NCI-H1092 treated with DMSO at 0.1 percent for 48 hours (cell line): Measurements from ENCODE around the gene TTC34.
"Not testable (repeated sequence)": the region's sequence is repeated elsewhere in the genome, so short reads cannot be mapped to it uniquely, and the experiment has no call there.

ENCODE experiments used
- DNase-seq: peaks from one replicate; lab custom pipeline; 2025; lab: John Stamatoyannopoulos, UW

TTC34 gene

GRCh38 chr1:2795926-2796325, 5.6 kb downstream of the TTC34 start:
- DNase-seq, result no peak

GRCh38 chr1:2791027-2791760, 10.3 kb downstream of the TTC34 start:
- no peak for DNase-seq

GRCh38 chr1:2789986-2790581, 11.4 kb downstream of the TTC34 start:
- no peak for DNase-seq

- DNase-seq, result no peak
These were observed 12.1 kb downstream of the TTC34 start for GRCh38 chr1:2789164-2789985.

- DNase-seq, result no peak
These were observed 12.9 kb downstream of the TTC34 start for GRCh38 chr1:2788506-2789163.

DNA sequence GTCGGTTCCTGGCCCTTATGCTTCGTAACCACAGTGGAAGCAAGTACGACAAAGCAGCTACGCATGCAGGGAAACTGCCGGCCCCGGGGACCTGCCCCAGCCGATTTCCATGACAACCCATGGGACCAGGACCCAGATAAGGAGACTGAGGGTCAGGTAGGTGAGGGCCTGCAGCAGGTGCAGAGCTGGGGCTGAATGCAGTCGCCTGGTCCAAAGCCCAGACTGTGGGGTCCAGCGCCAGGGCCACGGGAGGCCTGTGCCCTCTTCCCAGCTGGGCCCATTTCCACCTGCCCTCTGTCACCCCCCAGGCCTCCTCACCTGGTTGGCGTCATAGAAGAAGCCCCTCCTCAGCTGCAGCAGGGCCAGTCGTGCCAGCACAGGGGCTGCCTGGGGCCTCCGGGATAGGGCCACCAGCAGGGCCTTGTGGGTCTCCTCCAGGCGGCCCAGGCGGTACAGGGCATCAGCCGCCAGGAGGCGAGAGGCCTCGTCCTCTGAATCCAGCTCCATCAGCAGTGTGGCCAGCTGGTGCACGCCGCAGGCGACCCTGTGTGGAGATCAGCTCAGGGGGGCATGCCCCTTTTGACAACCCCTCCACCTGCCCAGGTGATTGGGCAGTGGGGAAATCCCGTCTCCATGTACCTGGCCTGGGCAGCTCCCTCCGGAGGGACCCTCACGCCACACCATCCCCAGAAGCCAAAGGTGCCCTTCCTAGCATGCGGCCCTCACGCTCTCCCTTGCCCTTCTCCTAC, 14.2 kb downstream of the TTC34 start:
- no peak for DNase-seq

DNA sequence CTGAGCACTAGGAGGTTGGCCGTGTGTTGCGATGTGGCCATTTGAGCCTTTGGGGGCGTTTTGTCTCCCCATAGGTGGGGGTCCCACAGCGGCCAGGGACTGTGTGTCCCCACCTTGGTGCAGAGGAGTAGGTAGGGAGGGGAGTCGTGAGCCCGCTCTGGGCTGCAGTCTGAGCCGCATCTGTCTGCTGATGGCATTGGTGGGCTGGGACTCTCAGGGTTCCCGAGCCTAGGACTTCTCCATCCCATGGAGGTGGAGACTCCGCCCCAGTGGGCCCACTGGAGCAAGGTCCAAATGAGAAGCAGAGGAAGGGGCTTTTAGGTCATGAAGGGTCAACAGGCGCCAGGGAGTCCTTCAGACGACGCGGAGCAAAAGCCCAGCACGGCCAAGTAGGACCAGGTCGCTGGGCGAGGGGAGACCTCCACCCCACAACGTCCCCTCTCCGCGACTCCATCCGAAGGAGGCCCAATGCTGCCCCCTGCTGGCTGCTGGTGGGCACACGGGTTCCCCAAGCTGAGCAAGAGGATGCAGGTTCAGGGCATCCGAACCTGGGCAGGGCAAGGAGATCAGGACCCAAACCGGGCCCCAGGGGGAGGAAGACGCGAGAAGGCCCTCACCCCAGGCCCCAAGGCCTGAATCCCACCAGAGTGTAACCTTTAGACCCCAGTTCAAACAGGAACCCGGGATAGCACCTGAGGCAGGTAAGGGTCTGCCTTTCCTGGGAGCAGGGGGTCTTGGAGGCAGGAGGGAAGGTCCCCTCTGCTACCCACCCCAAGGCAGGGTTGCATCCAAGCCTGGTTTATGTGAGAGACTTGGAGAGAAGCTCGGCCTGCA, 14.9 kb downstream of the TTC34 start:
- peak; percentile 0 for DNase-seq

GRCh38 chr1:2785631-2786328, 15.7 kb downstream of the TTC34 start:
- DNase-seq, result no peak

GRCh38 chr1:2784854-2785630, 16.5 kb downstream of the TTC34 start:
- no peak for DNase-seq

DNA sequence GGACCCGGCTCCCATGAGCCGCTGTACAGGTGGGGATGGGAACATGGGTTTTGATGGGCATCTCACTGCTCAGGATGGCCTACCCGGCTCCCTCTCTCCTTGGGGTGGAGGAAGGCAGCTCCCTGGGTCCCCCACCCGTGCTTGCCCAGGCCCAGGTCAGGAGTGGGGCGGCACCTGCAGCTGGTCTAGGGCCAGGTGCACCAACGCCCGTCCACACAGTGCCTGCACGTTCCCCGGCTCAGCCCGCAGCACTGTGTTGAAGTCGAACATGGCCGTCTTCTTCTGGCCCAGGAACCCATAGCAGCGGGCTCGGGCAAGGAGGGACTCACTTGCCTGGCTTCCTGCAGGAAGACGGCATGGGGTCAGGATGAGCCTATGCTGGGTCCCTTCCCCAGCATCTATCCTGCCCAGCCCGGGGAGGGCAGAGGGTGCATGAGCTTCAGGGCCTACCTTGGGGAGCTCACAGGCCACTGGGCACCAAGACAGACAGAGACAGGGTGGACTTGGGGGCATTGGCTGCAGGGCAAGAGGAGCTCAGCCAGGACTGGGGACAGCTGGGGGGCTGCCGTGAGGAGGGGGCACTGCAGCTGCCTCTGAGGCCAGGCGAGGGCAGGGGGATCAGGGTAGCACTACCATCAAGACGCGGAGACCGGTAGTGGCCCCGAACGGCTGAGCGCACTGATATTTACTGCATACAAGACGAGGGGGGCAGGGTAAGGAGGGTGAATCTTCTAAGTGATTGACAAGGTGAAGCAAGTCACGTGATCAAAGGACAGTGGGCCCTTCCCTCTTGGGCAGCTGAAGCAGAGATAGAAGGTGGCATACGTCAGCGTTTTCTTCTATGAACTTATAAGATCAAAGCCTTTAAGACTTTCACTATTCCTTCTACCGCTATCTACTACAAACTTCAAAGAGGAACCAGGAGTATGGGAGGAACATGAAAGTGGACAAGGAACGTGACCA, 17.8 kb downstream of the TTC34 start:
- DNase-seq, result no peak

DNA sequence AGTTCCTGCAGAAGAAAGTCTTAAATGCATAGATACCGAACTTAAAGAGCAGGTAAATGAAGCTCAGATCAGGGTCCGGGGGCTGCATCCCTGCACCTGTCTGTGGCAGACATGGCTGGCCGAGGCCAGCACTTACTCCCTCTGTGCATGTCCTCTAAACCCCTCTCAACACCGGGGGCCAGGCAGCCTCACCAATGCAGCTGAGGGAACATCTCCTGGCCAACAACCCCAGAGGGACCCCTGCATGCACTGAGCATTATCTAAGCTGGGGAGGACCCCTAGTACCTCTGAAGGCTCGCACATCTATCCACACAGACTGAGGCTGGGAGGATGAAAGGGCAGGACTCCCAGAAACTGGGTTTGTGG, 18.4 kb downstream of the TTC34 start:
- DNase-seq, result no peak

DNA sequence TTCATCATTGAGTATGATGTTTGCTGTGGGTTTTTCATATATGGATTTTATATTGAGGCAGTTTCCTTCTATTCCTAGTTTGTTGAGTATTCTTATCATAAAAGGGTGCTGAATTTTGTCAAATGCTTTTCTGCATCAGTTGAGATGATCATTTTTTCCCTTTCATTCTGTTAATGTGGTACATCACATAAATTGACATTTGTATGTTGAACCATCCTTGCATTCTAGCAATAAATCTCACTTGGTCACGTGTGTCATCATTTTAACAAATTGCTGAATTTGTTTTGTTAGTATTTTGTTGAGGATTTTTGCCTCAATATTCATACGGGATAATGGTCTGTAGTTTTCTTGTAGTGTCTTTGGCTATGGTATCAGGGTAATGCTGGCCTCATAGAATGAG, 19.9 kb downstream of the TTC34 start:
- no peak for DNase-seq

DNA sequence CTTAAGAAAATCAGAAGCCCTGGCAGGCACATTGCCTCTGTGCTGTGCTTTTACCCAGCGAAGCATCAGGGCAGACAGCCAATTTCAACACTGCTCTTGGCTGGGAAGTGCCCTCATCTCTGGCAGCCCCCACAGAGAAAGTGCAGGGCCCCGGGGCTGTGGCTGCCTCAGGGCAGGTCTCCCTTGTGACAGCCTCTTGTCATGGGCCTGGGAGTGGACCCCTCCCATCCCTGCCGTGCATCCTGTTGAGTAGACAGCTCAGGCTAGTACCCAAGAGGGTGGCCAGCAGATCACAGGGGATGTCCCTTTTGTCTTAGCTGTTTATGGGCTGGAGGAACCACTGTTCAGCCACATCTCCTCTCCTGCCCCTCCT, 23.3 kb downstream of the TTC34 start:
- DNase-seq, result peak; percentile 36

DNA sequence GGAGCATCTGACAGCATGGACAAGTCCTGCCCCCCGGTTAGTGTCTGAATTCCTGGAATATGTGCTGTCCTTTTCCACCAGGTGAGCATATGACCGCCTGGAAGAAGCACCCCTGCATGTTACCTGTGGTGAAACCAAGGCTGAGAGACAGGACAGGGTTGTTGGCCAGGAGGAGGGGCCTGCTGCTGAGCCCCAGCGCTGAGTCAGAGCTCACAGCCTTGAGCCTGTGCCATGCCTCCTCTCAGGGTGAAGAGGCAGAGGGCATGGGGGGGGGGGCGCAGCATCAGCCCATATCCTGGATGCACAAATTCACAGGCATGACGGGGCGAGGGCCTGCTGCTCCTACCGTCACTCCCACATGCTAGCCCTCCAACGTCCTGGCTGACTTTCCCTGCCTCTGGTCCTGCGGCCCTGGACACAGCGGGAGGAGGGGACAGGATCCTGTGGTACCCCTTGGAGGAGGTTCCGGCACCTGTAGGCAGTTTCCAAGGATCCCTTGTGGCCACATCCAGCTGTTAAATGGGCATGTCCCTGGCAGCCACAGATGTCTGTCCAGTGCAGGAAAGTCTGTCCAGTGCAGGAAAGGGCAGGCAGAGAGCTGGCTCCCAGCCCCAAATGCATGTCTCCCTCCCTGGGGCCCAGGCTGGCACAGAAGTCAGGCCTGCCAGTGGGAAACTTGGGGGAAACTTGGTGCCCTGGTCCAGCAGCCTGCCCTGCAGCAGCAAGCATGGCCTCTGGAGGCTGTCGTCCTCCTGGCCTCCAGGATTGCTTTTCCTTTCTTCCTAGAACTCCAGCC, 23.9 kb downstream of the TTC34 start:
- DNase-seq, result no peak

DNA sequence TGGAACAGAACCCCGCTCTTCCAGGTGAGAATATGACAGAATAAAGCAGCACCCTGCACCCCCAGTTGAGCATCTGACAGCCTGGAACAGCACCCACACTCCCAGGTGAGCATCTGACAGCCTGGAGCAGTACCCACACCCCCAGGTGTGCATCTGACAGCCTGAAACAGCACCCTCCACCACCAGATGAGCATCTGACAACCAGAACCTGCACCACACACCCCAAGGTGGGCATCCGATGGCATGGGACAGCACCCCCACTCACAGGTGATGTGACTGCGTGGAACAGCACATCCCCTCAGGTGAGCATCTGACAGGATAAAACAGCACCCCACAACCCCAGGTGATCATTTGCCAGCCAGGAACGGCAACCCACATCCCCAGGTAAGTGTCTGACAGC, 26.2 kb downstream of the TTC34 start:
- not testable (repeated sequence) for DNase-seq

DNA sequence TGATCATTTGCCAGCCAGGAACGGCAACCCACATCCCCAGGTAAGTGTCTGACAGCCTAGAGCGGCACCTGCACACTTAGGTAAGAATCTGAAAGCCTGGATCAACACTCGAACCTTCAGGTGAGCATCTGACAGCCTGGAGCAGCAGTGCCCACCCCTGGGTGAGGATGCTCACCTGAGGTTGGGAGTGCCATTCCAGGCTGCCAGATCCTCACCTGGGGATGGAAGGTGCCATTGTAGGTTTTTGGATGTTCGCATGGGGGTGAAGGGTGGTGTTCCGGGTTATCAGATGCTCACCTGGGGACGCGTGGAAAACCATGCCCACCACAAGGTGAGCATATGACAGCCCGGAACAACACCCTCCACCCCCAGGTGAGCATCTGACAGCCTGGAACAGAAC, 33.4 kb downstream of the TTC34 start:
- DNase-seq, result not testable (repeated sequence)

DNA sequence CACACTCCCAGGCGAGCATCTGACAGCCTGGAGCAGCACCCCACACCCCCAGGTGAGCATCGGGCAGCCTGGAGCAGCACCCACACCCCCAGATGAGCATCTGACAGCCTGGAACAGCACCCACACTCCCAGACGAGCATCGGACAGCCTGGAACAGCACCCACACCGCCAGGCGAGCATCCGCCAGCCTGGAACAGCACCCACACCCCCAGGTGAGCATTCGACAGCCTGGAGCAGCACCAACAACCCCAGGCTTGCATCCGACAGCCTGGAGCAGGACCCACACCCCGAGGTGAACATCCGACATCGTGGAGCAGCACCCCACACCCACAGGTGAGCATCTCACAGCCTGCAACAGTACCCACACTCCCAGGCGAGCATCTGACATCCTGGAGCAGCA, 42.1 kb downstream of the TTC34 start:
- DNase-seq, result not testable (repeated sequence)

DNA sequence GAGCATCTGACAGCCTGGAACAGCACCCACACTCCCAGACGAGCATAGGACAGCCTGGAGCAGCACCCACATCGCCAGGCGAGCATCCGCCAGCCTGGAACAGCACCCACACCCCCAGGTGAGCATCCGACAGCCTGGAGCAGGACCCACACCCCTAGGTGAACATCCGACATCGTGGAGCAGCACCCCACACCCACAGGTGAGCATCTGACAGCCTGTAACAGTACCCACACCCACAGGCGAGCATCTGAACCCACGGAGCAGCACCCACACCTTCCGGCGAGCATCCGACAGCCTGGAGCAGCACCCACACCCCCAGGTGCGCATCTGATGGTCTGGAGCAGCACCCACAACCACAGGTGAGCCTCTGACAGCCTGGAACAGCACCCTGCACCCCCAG, 44.0 kb downstream of the TTC34 start:
- not testable (repeated sequence) for DNase-seq
